ENCODE data around the gene AKT3. TPM values are rescaled to one million over a fixed set of nuclear protein-coding genes. Genes with fewer than 3 reads are reported as not detected.

Gene AKT3
- total RNA-seq, 1 experiment from 2014 or later = 18.7 TPM

DNA sequence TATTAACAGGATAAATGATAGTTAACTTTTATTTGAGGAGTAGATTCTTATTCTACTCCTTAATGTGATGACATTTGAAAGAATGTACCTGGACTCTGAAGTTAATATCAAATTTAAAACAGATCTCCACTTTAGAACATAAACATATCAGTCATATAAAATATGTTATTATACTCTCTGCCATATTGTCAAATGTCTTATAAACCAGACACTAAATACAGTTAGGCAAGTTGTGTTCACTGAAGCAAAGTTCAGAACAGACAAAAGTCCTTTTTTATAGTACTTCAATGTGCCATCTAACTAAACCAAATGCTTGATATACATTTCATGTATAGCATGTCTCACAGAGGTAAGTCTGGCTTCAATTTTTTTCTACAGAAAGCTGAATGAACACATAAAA is 285.2 kb downstream of the AKT3 start:
- Histone ChIP-seq H3K4me2 (ENCODE audit: low read length) (no peak overlapping the region), H3K9me2 (replicated peaks; ENCODE audit: low read length) (no peaks in the 10 kb centered on the region), H3K36me3 (ENCODE audit: low read depth, low read length) (peaks cover 15% of the 10 kb centered on the region), H4K20me1 (ENCODE audit: low read length) (no peaks in the 10 kb centered on the region), H3K9me3 (ENCODE audit: low read length) (no peaks in the 10 kb centered on the region), H3K4me1 (ENCODE audit: insufficient read depth, low read length) (peaks cover 3% of the 10 kb centered on the region), H2AFZ (ENCODE audit: low read length) (no peak overlapping the region), H3K9ac (ENCODE audit: low read length) (no peak overlapping the region), H3K27ac (ENCODE audit: low read length) (no peak overlapping the region), H3K27me3 (ENCODE audit: low read length) (no peaks in the 10 kb centered on the region), H3K4me3 (ENCODE audit: low read length) (no peak overlapping the region), H3K79me2 (ENCODE audit: low read length) (no peaks in the 10 kb centered on the region), H3F3A (ENCODE audit: low read length, unreplicated experiment) (no peaks in the 10 kb centered on the region)
- CTCF ChIA-PET = no interaction called here
- ATAC-seq (no peak), DNase-seq (no peak)
- BruUV-seq (replicated peaks) = no TSS peak
- TF ChIP-seq EZH2phosphoT487 (IDR thresholded peaks at IDR 0.05; ENCODE audit: borderline replicate concordance, low read length) (no peak), EZH2 (IDR thresholded peaks at IDR 0.05; ENCODE audit: low read length, unreplicated experiment) (no peak)
- TF ChIP-seq, protein P1, sequence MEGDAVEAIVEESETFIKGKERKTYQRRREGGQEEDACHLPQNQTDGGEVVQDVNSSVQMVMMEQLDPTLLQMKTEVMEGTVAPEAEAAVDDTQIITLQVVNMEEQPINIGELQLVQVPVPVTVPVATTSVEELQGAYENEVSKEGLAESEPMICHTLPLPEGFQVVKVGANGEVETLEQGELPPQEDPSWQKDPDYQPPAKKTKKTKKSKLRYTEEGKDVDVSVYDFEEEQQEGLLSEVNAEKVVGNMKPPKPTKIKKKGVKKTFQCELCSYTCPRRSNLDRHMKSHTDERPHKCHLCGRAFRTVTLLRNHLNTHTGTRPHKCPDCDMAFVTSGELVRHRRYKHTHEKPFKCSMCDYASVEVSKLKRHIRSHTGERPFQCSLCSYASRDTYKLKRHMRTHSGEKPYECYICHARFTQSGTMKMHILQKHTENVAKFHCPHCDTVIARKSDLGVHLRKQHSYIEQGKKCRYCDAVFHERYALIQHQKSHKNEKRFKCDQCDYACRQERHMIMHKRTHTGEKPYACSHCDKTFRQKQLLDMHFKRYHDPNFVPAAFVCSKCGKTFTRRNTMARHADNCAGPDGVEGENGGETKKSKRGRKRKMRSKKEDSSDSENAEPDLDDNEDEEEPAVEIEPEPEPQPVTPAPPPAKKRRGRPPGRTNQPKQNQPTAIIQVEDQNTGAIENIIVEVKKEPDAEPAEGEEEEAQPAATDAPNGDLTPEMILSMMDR (conservative IDR thresholded peaks at IDR 0.05; ENCODE audit: low read depth, low read length) = no peak
- POLR2A ChIA-PET (ENCODE audit: unreplicated experiment) = no interaction called here
- intact Hi-C loops (cut with micrococcal nuclease) = no loop called here

DNA sequence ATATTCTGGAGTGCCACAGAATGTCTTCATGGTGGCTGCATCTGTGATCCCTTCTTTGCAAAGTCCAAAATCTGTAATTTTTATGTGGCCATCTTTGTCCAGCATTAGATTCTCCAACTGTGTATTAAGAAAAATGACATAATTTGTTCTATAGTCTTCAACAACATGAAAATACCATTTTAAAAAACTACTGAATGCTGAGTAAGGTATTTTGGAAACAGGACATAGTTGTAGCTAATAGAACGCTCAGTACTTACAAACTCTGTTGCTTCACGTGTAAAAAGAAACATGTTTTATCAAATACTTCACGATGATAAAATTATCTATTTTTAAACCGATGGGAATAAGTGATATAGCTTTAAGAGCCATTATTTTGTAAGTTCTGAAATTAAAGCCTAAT is 286.3 kb downstream of the AKT3 start:
- Histone ChIP-seq H3K4me1 (ENCODE audit: insufficient read depth, low read length) (peaks cover 12% of the 10 kb centered on the region), H3K9ac (ENCODE audit: low read length) (no peak overlapping the region), H3K36me3 (ENCODE audit: low read depth, low read length) (peaks cover 15% of the 10 kb centered on the region), H3K4me2 (ENCODE audit: low read length) (no peak overlapping the region), H3K4me3 (ENCODE audit: low read length) (no peak overlapping the region), H3F3A (ENCODE audit: low read length, unreplicated experiment) (no peaks in the 10 kb centered on the region), H3K9me2 (replicated peaks; ENCODE audit: low read length) (no peaks in the 10 kb centered on the region), H3K9me3 (ENCODE audit: low read length) (no peaks in the 10 kb centered on the region), H3K27ac (ENCODE audit: low read length) (no peak overlapping the region), H4K20me1 (ENCODE audit: low read length) (no peaks in the 10 kb centered on the region), H3K27me3 (ENCODE audit: low read length) (no peaks in the 10 kb centered on the region), H2AFZ (ENCODE audit: low read length) (no peak overlapping the region), H3K79me2 (ENCODE audit: low read length) (no peaks in the 10 kb centered on the region)
- intact Hi-C loops (cut with micrococcal nuclease) = no loop called here
- TF ChIP-seq, protein P1 (conservative IDR thresholded peaks at IDR 0.05; ENCODE audit: low read depth, low read length) = no peak
- TF ChIP-seq EZH2 (IDR thresholded peaks at IDR 0.05; ENCODE audit: low read length, unreplicated experiment) (no peak), EZH2phosphoT487 (IDR thresholded peaks at IDR 0.05; ENCODE audit: borderline replicate concordance, low read length) (no peak)
- ATAC-seq (no peak), DNase-seq (no peak)
- POLR2A ChIA-PET (ENCODE audit: unreplicated experiment) = no interaction called here
- BruUV-seq (replicated peaks) = no TSS peak
- CTCF ChIA-PET = no interaction called here

GRCh38 chr1:243562473-243562872 is 287.6 kb downstream of the AKT3 start:
- no peak for TF ChIP-seq EZH2 (IDR thresholded peaks at IDR 0.05; ENCODE audit: low read length, unreplicated experiment)
- TF ChIP-seq, protein P1 (conservative IDR thresholded peaks at IDR 0.05; ENCODE audit: low read depth, low read length) = no peak
- TF ChIP-seq EZH2phosphoT487 (IDR thresholded peaks at IDR 0.05; ENCODE audit: borderline replicate concordance, low read length) = no peak
- POLR2A ChIA-PET (ENCODE audit: unreplicated experiment) = no interaction called here
- Histone ChIP-seq H3F3A (ENCODE audit: low read length, unreplicated experiment) (no peaks in the 10 kb centered on the region), H2AFZ (ENCODE audit: low read length) (no peak overlapping the region), H4K20me1 (ENCODE audit: low read length) (no peaks in the 10 kb centered on the region), H3K27ac (ENCODE audit: low read length) (no peak overlapping the region), H3K36me3 (ENCODE audit: low read depth, low read length) (peaks cover 15% of the 10 kb centered on the region), H3K9me3 (ENCODE audit: low read length) (no peaks in the 10 kb centered on the region), H3K9ac (ENCODE audit: low read length) (no peak overlapping the region), H3K9me2 (replicated peaks; ENCODE audit: low read length) (no peaks in the 10 kb centered on the region), H3K4me2 (ENCODE audit: low read length) (no peak overlapping the region), H3K79me2 (ENCODE audit: low read length) (no peaks in the 10 kb centered on the region), H3K27me3 (ENCODE audit: low read length) (no peaks in the 10 kb centered on the region), H3K4me3 (ENCODE audit: low read length) (no peak overlapping the region), H3K4me1 (ENCODE audit: insufficient read depth, low read length) (peaks cover 12% of the 10 kb centered on the region)
- CTCF ChIA-PET = no interaction called here
- DNase-seq (no peak), ATAC-seq (no peak)
- no TSS peak for BruUV-seq (replicated peaks)
- intact Hi-C loops (cut with micrococcal nuclease) = no loop called here
